HG02943 (cell line): ENCODE data around the gene SLC1A3.

Experiments used
- ATAC-seq: cut with Tn5 transposase; IDR thresholded peaks from one replicate; pipeline ENCODE4 v1.9.1; 2021; ENCODE audit warnings: mild to moderate bottlenecking, low read depth, moderate library complexity; ENCODE audit not compliant: unreplicated experiment

Gene SLC1A3

DNA sequence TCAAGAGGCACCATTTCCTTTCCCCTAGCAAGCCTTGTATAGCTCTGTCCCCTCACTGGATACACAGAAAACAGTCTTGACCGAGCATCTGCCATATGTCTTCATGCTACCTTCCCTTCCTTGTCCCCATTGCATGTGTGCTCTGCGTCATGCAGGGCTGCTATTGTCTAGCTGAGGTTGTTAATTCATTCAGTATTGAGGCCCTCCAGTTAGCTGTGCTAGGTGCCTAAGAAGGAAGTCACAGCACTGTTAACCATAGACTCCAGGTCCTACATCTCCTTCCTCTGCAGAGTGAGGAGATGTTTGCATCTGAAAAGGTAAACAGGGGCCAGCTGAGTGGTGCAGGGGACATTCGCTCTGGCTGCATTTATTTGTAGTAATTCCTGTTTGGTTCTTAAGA is 48.2 kb downstream of the SLC1A3 start:
- ATAC-seq: no peak

DNA sequence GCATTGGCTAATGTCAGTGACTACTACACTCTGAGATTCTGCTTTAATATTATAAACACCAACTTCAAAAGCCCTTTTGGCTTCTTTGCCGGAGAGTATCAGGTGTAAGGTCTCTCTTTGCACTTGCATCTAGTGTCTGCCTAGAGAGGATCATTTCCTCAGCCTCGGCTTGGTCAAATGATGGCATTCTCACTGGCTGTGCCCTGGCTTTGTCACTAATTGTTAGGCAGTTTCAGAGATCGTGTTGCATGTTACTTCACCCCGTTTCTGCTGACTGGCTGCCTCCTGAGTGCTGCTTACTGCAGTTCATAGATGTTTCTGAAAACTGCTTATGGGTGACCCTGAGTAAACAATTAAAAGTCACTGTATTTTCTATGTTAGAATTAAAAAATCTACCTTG is 48.8 kb downstream of the SLC1A3 start:
- ATAC-seq: no peak

DNA sequence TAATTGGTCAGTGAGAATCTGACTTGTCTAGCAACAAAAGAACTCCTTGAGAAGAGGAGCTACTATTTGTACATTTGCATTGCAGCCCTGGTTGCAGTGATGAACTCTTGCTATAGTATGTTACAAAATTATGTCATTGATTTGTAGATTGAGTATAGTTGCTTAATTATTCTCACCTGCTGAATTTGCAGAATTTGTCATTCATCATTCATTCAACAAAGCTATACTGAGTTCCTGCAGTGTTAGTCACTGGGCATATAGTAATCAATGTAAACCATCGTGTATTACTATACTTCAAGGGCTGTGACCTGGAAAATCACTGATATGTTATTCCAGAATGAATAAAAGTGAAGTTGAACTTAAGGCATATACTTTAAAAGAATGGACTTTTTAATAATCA is 50.1 kb downstream of the SLC1A3 start:
- ATAC-seq: no peak

DNA sequence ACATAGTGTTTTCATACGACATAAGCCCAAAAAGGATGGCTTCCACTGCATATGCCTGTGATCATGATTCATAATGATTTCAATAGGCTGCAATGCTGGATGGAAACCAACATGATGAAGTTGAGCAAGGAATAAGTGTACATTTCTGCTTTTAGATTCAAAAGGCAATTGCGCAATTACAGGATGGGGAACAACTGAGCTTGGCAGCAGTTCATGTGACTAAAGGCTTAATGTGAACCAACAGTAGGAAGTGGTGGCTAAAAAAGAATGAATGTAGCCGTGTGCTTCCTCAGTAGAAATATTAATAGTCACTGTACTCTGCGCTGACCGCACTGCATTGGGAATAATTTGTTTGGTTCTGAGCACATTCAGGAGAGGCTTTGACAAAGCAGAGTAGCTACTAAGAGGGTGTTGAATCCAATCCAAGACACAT is 51.2 kb downstream of the SLC1A3 start:
- no peak for ATAC-seq

DNA sequence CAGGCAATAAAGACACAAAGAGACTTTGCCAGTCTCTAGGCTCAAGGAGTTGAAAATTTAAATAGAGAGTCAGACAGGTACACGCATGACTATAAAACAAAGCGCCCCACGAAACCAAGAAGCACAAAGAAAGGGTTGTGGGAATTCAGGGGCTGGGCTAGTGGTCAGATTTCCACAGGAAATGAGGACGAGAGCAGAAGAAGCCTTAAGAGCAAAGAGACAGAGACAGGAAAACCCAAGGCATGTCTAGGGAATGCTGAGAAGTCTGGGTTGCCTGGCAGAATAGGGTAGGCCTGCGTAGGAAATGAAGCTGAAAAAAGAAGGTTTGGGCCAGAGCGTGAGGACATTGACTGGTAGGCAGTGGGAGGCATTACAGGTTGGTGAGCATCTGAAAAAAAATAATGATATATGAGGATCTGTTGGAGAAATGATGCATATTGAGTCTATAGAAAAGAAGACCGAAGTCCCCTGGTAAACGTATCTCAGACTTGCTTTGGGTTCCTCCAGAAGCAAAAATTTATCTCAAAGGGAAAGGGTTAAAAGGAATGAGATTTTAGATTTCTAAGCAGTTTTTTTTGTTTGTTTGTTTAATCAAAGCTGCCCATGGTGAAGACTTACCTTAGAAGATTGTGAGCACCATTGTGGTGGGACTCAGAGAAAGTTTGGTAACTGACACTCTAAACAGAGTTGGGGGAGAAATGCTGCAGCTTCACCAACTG is 51.8 kb downstream of the SLC1A3 start:
- no peak for ATAC-seq

DNA sequence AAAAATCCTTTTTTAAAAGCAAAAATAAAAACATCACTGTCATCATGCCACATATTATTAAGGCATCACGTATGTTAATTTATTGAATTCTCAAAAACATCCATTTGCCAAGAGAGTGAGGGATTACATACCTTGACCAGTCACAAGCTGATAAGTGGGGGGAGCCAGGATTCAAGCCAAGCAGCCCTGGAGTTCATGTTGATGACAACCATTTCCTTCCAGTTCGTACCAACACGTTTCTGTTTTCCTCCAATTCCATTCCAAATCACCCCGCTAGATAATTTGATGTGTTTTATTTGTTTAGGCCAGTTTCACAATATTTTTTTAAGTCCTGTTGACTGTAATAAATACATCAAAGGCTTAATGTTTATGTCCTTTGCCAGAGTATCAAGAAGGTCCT is 53.0 kb downstream of the SLC1A3 start:
- ATAC-seq: no peak

DNA sequence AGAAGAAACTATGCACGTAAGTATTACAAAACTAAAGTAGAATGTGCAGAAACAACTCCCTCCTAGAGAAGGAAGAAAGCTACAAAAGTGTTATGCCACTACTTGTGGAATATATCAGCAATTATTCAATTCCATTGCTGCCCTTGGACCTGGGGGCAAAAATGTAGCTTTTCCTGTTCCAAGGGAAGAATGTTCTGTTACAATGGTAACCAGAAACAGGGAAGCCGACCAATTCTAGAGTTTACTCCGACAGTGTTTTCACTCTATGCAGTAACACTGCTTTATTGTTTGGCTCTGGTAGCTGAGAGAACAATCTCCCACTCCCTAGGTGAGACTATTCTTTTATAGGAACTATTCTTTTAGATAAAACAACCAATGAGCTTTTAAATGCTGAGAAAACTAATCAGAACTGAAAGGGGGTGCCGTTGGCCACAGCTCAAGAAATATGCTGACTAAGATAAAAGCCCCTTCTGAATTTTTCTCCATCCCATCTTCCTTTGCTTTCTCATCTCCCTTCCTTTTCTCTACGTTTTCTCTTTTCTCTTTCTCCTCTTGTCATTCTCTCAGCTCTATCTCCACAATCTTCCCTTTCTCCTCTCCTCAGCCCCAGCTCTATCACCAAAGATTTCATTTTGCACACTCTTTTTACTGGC is 54.1 kb downstream of the SLC1A3 start:
- no peak for ATAC-seq

DNA sequence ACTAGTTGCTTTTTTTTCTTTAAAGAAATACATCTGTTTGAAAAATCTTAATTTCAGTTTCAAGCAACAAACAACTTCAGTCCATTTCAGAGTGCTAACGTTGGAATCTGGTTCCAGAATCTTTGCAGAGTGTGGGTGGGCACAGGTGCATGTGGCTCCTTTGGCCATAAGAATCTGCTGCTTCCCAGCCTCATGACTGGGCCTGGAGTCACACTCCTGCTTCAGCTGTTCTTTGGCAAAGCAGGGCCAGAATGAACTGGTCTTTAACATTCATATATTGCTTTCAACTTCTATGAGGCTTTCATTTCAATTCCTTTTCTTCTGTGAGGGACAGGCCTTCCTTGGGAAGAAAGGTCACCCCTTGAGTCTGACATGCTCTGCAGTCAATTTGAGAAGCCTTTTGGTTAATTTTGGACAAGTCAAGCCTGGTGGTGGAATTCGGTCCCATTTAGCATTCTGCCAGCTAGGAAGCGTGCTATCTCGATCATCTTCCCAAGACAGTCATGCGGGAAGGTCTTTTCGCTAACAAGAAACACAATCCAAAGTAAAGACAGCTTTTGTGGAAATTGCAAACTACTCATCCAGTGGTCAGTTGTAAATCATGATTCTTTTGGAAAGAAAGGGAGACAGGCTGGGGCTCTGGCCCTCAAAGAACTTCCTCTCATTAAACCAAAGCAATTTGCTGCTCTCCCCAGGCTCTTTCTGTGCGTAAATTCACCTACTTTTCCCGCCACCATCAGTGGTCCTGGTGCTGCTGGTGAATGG is 55.2 kb downstream of the SLC1A3 start:
- no peak for ATAC-seq

DNA sequence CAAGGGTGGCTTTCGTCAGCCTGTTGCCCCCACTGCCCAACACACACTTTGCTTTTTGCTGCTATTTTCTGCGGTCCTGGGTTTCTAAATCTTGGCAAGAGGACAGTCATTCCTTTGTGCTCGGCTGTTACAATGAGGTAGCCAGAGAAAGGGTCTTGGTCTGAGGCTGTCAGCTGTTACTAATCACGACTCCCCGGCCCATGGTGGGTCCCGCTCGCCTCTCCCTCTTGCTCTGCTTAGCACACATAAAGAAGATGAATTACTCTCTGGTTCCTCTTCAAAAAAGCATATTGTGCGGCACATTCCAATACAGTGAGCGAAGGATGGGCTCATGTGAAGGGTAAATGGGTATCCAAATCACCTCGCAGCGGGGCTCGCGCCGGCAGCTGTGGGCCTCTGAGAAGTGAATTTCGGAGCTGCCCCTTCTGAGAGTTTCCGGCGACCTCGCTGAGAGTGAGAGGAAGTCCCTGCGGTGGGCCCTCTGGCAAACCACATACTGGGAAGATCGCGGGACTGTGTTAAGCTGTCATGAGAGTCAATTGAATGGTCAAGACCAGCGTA is 56.0 kb downstream of the SLC1A3 start:
- no peak for ATAC-seq

DNA sequence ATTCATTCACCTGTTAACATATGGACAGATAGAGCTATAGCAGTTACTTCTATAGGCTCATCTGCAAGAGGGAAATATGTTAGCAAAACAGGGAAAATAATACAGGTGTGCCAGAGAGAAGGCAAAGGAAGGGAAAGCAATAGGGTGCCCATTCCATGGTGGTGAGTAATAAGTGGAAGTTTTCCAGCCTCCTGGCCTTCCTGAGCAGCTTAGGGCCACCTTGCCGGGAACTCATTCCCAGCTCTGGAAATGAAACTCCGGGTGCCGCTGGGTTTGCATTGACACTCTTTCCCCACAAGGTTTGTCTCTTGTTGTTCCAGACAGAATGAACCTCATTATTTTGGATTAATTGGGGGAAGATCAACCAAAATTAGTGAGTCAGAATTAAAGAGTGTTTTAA is 58.4 kb downstream of the SLC1A3 start:
- ATAC-seq: no peak

DNA sequence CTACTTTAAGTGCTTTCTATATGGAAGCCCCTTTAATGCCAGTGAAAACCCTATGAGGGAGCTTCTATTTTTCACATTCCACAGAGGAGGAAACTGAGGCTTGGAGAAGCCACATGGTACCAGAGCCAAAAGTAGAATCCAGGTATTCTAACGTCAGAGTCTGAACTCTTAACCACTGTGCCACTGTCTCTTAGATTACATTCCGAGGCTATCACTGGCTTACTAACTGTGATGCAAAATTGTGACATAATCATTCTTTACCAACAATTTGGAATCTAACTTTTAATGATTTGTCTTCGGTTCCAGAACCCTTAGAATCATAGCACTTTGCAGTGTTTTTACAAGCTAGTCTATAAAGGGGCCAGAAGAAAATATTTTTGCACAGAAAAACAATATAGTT is 59.2 kb downstream of the SLC1A3 start:
- ATAC-seq: no peak

DNA sequence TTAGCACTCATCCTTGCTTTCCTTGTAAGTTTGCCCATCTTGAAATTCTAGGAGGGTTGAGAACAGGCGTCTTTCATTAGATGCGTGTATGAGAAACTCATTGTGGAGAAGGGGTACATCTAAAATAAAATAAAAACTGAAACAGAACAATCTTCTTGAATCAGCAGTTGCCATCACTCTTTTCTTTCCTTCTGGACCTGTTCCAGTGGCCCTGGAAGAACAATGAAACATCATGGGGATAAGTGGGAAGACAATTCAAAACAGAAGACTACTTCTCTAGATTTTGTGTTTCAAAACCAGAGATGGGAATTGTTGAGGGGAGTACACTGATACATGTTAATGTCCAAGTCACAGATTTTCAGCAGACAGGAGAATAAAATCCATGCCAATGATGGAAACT is 59.9 kb downstream of the SLC1A3 start:
- no peak for ATAC-seq

DNA sequence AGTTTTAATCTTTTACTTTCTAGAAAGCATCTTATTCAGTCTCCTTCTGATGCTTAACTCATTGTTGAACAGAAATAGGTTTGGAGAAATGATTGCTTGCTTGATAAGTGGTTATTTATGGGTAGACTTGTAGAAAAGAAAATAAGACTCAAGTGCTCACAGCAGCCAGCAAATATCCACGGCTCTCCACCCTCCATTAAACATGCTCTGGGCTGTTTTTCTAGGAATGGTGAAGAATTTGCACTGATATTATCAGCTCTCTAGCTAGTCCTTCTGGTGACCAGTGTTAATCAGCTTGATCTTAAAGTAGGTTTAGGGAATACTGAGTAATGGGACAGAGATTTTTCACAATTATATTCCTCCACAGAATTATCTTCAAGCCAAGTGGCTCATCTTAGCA is 60.6 kb downstream of the SLC1A3 start:
- ATAC-seq: no peak

DNA sequence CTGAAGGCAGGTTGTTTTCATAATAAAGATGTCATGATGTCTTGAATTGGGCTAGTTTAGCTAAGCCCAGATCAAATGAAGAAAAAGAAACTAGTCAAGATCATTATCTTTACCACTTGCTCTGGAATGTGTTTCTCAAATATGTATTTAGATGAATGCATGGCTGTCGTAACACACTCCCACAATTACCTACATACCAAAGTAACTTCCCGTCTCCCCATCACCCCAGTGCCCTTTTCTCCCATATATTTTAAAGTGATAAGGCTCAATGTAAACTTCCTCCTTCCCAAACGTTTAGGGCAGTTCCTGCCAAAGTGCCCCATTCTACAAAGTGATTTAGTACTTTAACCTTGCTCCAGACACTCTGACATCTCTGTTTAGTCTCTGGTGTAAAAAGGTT is 61.4 kb downstream of the SLC1A3 start:
- ATAC-seq: no peak

DNA sequence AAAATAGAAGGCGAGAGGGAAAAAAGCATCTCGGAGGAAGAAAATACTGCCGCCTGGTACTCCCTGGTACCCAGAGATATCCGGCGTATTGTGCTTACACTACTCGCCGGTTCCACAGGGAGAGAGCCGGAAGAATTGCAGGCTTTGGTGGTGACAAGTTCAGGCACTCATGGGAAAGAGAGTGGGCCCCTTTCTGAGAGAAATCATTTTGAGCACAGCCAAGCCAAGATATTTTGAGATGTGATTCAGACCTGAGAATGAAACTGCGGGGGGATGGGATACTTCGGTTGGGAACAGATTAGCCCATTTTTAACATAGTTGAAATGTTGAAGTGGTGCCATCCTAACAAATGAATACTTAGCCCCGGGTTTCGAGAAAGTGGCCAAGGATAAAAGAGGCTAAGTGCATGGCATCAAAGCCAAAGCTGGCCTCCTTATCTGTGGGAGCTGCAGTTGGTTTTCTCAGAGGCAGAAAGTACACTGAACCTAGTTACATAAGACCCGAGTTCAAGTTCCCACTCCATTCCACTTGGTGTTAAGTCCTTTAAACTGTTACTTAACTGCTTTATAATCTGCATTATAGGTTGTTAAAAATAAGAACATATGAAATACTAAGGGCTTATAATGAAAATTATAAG is 62.7 kb downstream of the SLC1A3 start:
- ATAC-seq: no peak

DNA sequence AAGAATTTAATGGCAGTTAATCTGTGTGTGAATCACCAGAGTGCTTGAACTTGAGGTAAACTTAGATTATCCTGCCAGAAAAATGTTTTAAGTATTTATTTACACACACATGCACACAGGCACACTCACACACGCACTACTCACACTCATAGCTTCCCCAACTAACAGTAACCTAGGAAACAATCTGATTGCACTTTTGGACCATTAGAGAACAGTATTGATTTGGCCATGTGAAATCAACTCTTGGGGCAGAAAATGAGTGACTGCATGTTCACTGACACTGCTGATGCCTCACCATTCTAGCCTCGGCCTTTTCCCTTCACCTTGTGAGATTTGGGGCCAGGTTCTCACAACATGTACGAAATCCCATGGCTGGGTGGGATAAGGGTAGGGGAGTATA is 64.1 kb downstream of the SLC1A3 start:
- ATAC-seq: no peak

DNA sequence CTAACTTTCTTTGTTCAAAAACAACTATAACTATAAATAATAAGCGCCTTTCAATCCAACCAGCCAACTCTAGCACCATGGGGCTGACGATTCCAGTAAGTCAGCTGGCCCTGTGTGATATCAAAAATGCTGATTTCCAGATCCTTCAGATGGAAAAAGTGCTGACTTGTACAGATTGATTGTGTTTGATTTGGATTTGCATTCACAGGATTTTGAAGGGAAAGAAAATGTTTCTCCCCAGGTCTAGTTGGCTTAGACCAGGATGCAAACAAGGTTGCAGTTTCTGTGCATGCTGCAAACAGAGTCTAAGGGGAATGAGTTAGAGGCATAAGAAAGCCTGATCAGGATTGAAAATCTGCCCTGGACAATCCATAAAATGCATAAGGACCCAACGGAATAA is 68.9 kb downstream of the SLC1A3 start:
- ATAC-seq: no peak

DNA sequence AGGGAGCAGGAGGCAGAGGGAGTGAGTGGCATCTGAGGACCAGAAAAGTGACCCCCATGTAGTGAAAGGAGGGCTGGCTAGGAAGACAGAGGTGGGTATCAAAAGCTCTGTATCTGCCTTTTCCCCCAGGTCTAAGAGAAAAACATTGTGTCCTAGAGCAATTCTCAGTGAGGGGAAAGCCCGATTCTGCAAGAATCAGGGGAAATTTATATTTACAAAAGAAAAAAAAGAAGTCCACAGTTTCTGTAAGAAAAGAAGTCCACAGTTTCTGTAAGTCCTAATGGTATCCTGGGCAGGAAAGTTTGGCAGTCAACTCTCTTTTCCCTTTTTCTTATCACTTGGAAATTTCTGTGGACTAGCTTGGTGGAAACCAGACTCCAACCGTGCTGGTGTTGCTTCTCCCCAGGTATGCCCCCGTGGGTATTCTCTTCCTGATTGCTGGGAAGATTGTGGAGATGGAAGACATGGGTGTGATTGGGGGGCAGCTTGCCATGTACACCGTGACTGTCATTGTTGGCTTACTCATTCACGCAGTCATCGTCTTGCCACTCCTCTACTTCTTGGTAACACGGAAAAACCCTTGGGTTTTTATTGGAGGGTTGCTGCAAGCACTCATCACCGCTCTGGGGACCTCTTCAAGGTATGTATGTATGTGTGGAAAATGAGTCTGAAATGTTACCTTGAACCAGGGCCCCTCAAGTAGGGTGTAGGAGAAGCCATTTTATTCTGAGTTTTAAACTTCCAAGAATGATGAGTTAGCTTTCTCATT is 73.0 kb downstream of the SLC1A3 start:
- ATAC-seq: no peak

DNA sequence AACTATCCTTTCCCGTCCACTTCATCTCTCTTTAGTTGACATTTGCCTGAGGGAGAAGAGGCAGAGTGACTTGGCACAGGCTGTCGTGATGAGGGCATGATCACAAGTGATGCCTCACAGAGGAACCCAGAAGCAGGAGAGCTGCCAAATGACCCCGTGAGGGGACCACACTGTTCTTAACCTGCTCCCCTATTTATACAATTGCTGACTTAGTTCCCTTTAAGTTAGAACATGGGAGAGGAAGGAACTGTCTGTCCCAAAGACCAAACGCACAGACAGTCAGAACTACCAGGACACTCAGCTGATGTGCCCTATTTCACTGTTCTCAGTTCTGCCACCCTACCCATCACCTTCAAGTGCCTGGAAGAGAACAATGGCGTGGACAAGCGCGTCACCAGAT is 73.7 kb downstream of the SLC1A3 start:
- ATAC-seq: no peak

DNA sequence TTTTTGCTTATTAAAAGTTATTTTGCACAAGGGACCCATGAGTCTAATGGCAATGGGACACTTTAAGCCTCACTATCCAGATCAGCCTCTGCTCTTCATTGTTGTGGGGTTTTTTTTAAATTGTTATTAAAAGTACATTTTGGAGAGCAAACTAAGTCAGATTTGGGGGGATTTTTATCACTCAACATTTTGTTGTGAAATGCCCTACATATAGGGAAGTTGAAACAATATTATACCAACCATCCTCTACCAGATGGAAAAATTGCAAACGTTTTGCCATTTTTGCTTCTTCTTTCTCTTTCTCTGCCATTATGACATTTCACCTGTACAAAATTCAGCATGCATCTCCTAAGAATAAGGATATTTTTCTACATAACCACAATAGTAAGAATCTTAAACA is 75.3 kb downstream of the SLC1A3 start:
- no peak for ATAC-seq
